ENCODE results near the gene RBPJ. TPM values are rescaled to one million over a fixed set of nuclear protein-coding genes. Genes with fewer than 3 reads are reported as not detected.

RBPJ gene
- polyA plus RNA-seq, 1 donor from 2014 or later = 89.8 TPM

DNA sequence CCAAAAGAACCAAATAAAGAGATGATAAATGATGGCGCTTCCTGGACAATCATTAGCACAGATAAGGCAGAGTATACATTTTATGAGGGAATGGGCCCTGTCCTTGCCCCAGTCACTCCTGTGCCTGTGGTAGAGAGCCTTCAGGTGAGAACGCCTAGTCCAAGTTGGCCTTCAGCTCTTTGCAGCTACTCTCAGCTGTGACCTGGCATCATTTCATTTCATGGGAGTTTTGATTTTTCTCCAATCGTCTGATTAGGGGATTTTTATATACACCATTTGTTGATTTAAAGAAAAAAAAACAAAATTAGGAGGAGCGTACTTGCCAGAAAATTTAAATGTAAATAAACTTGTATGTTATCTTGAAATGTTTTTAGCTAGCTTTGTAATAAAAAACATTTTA, 109.1 kb downstream of the RBPJ start:
- no peaks in the 10 kb centered on the region for H4K20me1 ChIP-seq (ENCODE audit: insufficient read depth)
- H3K9me2 ChIP-seq (ENCODE audit: insufficient read depth, low read length) = no peaks in the 10 kb centered on the region
- peaks cover 4% of the 10 kb centered on the region for H3K36me3 ChIP-seq (ENCODE audit: insufficient read depth, low read length)
- no peak overlapping the region for H2AFZ ChIP-seq (ENCODE audit: low read depth, low read length)
- no peak overlapping the region for H3K9ac ChIP-seq (ENCODE audit: low read length)
- no peak overlapping the region for H3K4me2 ChIP-seq (ENCODE audit: low read length)
- TF ChIP-seq POLR2AphosphoS5 (IDR thresholded peaks at IDR 0.05) (no peak), SMC3 (conservative IDR thresholded peaks at IDR 0.05; ENCODE audit: poor library complexity) (no peak), EP300 (conservative IDR thresholded peaks at IDR 0.05; ENCODE audit: poor library complexity, severe bottlenecking) (no peak), RAD21 (conservative IDR thresholded peaks at IDR 0.05) (no peak), EZH2 (IDR thresholded peaks at IDR 0.05; ENCODE audit: borderline replicate concordance, insufficient read depth, low read length, poor library complexity, severe bottlenecking) (no peak), TAF1 (IDR thresholded peaks at IDR 0.05; ENCODE audit: low read depth) (no peak), MXI1 (conservative IDR thresholded peaks at IDR 0.05; ENCODE audit: poor library complexity, severe bottlenecking) (no peak)
- TF ChIP-seq, protein P1, sequence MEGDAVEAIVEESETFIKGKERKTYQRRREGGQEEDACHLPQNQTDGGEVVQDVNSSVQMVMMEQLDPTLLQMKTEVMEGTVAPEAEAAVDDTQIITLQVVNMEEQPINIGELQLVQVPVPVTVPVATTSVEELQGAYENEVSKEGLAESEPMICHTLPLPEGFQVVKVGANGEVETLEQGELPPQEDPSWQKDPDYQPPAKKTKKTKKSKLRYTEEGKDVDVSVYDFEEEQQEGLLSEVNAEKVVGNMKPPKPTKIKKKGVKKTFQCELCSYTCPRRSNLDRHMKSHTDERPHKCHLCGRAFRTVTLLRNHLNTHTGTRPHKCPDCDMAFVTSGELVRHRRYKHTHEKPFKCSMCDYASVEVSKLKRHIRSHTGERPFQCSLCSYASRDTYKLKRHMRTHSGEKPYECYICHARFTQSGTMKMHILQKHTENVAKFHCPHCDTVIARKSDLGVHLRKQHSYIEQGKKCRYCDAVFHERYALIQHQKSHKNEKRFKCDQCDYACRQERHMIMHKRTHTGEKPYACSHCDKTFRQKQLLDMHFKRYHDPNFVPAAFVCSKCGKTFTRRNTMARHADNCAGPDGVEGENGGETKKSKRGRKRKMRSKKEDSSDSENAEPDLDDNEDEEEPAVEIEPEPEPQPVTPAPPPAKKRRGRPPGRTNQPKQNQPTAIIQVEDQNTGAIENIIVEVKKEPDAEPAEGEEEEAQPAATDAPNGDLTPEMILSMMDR (IDR thresholded peaks at IDR 0.05; ENCODE audit: poor library complexity, severe bottlenecking) = no peak
- TF ChIP-seq, protein P2, sequence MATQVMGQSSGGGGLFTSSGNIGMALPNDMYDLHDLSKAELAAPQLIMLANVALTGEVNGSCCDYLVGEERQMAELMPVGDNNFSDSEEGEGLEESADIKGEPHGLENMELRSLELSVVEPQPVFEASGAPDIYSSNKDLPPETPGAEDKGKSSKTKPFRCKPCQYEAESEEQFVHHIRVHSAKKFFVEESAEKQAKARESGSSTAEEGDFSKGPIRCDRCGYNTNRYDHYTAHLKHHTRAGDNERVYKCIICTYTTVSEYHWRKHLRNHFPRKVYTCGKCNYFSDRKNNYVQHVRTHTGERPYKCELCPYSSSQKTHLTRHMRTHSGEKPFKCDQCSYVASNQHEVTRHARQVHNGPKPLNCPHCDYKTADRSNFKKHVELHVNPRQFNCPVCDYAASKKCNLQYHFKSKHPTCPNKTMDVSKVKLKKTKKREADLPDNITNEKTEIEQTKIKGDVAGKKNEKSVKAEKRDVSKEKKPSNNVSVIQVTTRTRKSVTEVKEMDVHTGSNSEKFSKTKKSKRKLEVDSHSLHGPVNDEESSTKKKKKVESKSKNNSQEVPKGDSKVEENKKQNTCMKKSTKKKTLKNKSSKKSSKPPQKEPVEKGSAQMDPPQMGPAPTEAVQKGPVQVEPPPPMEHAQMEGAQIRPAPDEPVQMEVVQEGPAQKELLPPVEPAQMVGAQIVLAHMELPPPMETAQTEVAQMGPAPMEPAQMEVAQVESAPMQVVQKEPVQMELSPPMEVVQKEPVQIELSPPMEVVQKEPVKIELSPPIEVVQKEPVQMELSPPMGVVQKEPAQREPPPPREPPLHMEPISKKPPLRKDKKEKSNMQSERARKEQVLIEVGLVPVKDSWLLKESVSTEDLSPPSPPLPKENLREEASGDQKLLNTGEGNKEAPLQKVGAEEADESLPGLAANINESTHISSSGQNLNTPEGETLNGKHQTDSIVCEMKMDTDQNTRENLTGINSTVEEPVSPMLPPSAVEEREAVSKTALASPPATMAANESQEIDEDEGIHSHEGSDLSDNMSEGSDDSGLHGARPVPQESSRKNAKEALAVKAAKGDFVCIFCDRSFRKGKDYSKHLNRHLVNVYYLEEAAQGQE (IDR thresholded peaks at IDR 0.05; ENCODE audit: borderline replicate concordance) = no peak
- H3K9me3 ChIP-seq (ENCODE audit: low read length) = no peaks in the 10 kb centered on the region
- no peaks in the 10 kb centered on the region for H3K27me3 ChIP-seq (ENCODE audit: insufficient read depth, low read depth, low read length)
- H3K4me3 ChIP-seq (ENCODE audit: low read length) = no peak overlapping the region
- H3F3A ChIP-seq (ENCODE audit: insufficient read depth, low read length, poor library complexity, severe bottlenecking) = no peaks in the 10 kb centered on the region
- no peak overlapping the region for H3K27ac ChIP-seq (ENCODE audit: low read length)
- H3K79me2 ChIP-seq (replicated peaks; ENCODE audit: insufficient read depth, low read length) = no peaks in the 10 kb centered on the region

DNA sequence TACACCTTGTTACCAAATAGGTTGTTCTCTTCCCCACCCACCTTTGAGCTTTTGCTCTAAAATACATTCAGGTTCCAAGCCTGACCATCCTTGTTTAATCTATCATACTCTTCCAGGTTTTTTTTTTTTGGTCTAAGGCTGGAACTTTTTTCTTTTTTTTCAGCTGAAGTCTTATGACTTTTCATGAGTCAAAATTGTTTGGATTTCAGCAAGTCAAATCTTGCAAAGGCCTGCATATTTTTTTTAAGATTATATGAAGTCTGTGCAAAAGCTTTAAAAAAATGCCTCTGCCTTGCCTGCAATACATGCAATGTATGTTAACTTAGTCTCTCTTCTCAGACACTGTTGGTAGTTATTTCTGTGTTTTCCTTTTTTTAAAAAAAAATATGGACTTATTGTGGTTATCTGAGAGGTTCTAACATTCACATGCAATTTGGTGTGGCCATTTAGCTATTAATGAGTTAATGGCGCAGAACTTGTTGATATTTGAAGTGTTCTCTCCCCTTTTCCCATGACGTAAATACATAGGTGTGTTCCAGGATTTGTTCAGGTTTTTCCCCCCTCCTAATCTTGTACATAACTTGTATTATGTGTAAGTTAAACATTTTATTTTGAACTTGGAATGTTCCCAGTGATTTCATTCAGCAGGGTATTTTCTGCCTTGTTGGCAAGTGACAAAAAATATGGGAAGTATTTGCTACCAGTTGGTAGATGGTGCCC, 110.8 kb downstream of the RBPJ start:
- Histone ChIP-seq H3F3A (ENCODE audit: insufficient read depth, low read length, poor library complexity, severe bottlenecking) (no peaks in the 10 kb centered on the region), H3K4me2 (ENCODE audit: low read length) (no peak overlapping the region), H3K27me3 (ENCODE audit: insufficient read depth, low read depth, low read length) (no peaks in the 10 kb centered on the region), H3K9me3 (ENCODE audit: low read length) (no peaks in the 10 kb centered on the region), H3K9me2 (ENCODE audit: insufficient read depth, low read length) (no peaks in the 10 kb centered on the region), H3K4me3 (ENCODE audit: low read length) (no peak overlapping the region), H3K36me3 (ENCODE audit: insufficient read depth, low read length) (peaks cover 4% of the 10 kb centered on the region), H3K79me2 (replicated peaks; ENCODE audit: insufficient read depth, low read length) (no peaks in the 10 kb centered on the region), H2AFZ (ENCODE audit: low read depth, low read length) (no peak overlapping the region), H4K20me1 (ENCODE audit: insufficient read depth) (no peaks in the 10 kb centered on the region), H3K9ac (ENCODE audit: low read length) (no peak overlapping the region), H3K27ac (ENCODE audit: low read length) (no peak overlapping the region)
- no peak for TF ChIP-seq POLR2AphosphoS5 (IDR thresholded peaks at IDR 0.05)
- no peak for TF ChIP-seq SMC3 (conservative IDR thresholded peaks at IDR 0.05; ENCODE audit: poor library complexity)
- TF ChIP-seq, protein P2 (IDR thresholded peaks at IDR 0.05; ENCODE audit: borderline replicate concordance) = no peak
- no peak for TF ChIP-seq EP300 (conservative IDR thresholded peaks at IDR 0.05; ENCODE audit: poor library complexity, severe bottlenecking)
- TF ChIP-seq RAD21 (conservative IDR thresholded peaks at IDR 0.05) = no peak
- TF ChIP-seq, protein P1 (IDR thresholded peaks at IDR 0.05; ENCODE audit: poor library complexity, severe bottlenecking) = no peak
- no peak for TF ChIP-seq TAF1 (IDR thresholded peaks at IDR 0.05; ENCODE audit: low read depth)
- no peak for TF ChIP-seq EZH2 (IDR thresholded peaks at IDR 0.05; ENCODE audit: borderline replicate concordance, insufficient read depth, low read length, poor library complexity, severe bottlenecking)
- no peak for TF ChIP-seq MXI1 (conservative IDR thresholded peaks at IDR 0.05; ENCODE audit: poor library complexity, severe bottlenecking)

Measured in neural cell (in vitro differentiated cells).